K562 (cell line): ENCODE measurements around the gene VARS1. TPM values are rescaled to one million over a fixed set of nuclear protein-coding genes. Genes with fewer than 3 reads are reported as not detected.

Experiments
- BHLHE40 ChIP-seq: IDR thresholded peaks from 2 replicates; pipeline ENCODE4 v1.6.1; 2011; ENCODE audit warnings: low read length, improper control_type of control experiment
- CAMTA2 ChIP-seq: fragments of 250-450 bp; sonication (Bioruptor Pico); conservative IDR thresholded peaks from 2 replicates; pipeline ENCODE4 v1.5.1; 2022
- CBX3 ChIP-seq, 2 experiments: IDR thresholded peaks; 1 replicate in 1 of 2; 2 replicates in 1 of 2; pipeline ENCODE4 v1.6.1; 2012; ENCODE audit warnings: inconsistent platforms in 2 of 2, low read length in 2 of 2, borderline replicate concordance in 1 of 2, control low read depth in 1 of 2
- HMGXB4 ChIP-seq: sonication (generic); formaldehyde crosslinking; IDR thresholded peaks from 2 replicates; pipeline ENCODE4 v1.8.1; 2023; ENCODE audit warnings: mild to moderate bottlenecking, missing genetic modification reagents
- MEF2D ChIP-seq: conservative IDR thresholded peaks from 2 replicates; pipeline ENCODE4 v1.6.1; 2016; ENCODE audit warnings: low read depth, missing genetic modification characterization, missing compliant biosample characterization
- NUFIP1 ChIP-seq: fragments of 450-650 bp; IDR thresholded peaks from 2 replicates; pipeline ENCODE4 v1.6.1; 2018; ENCODE audit not compliant: partially characterized antibody
- PCBP2 ChIP-seq: fragments of 200-400 bp; formaldehyde crosslinking; IDR thresholded peaks from 2 replicates; pipeline ENCODE4 v1.6.1; 2018; ENCODE audit warnings: low read length, low read depth, mild to moderate bottlenecking, moderate library complexity; ENCODE audit not compliant: poor library complexity, severe bottlenecking
- POLR2AphosphoS5 ChIP-seq: IDR thresholded peaks from 2 replicates; pipeline ENCODE4 v1.6.1; 2011; ENCODE audit warnings: mild to moderate bottlenecking, low read depth, low read length, moderate library complexity; ENCODE audit not compliant: control insufficient read depth, insufficient read depth
- PRPF4 ChIP-seq: fragments of 200-400 bp; formaldehyde crosslinking; IDR thresholded peaks from one replicate; pipeline ENCODE4 v1.6.1; 2017; ENCODE audit warnings: low read length, low read depth, mild to moderate bottlenecking; ENCODE audit not compliant: insufficient read depth, poor library complexity, severe bottlenecking
- RAD21 ChIP-seq, 2 experiments: fragments of 250-450 bp in 1 of 2; fragments of 450-650 bp in 1 of 2; sonication (Bioruptor Pico) in 1 of 2; formaldehyde crosslinking in 1 of 2; IDR thresholded peaks in 1 of 2; conservative IDR thresholded peaks in 1 of 2; 2 replicates each; pipeline versions ENCODE4 v1.4.0 to v1.8.0; 2020 to 2022; ENCODE audit warnings: mild to moderate bottlenecking in 2 of 2, moderate library complexity in 1 of 2
- RAD51 ChIP-seq: fragments of 450-650 bp; IDR thresholded peaks from 2 replicates; pipeline ENCODE4 v1.7.1; 2016; ENCODE audit warnings: low read depth, mild to moderate bottlenecking, borderline replicate concordance
- SRF ChIP-seq, 2 experiments: fragments of 250-450, 450-650 bp in 1 of 2; sonication (Bioruptor Pico) in 1 of 2; sonication (generic) in 1 of 2; formaldehyde crosslinking; IDR thresholded peaks; 2 replicates each; pipeline versions ENCODE4 v1.5.0 to v1.5.1; 2020 to 2022; ENCODE audit warnings: mild to moderate bottlenecking in 1 of 2, missing genetic modification reagents in 1 of 2
- TAL1 ChIP-seq: fragments of 450-650 bp; IDR thresholded peaks from 2 replicates; pipeline ENCODE4 v1.6.1; 2016; ENCODE audit warnings: mild to moderate bottlenecking
- THRAP3 ChIP-seq: fragments of 450-650 bp; IDR thresholded peaks from 2 replicates; pipeline ENCODE4 v1.6.1; 2016; ENCODE audit warnings: mild to moderate bottlenecking, inconsistent platforms, borderline replicate concordance
- ZC3H4 ChIP-seq: sonication (generic); formaldehyde crosslinking; IDR thresholded peaks from 2 replicates; pipeline ENCODE4 v1.9.0; 2021; ENCODE audit warnings: missing genetic modification reagents, borderline replicate concordance
- ZFPM2 ChIP-seq: fragments of 250-450 bp; sonication (Bioruptor Pico); IDR thresholded peaks from 2 replicates; pipeline ENCODE4 v1.5.1; 2022; ENCODE audit warnings: mild to moderate bottlenecking
- ZNF143 ChIP-seq: sonication (generic); formaldehyde crosslinking; IDR thresholded peaks from 2 replicates; pipeline ENCODE4 v1.9.0; 2022; ENCODE audit warnings: mild to moderate bottlenecking, missing genetic modification reagents
- ZNF3 ChIP-seq: fragments of 250-450 bp; sonication (Bioruptor Pico); IDR thresholded peaks from 2 replicates; pipeline ENCODE4 v1.5.0; 2021; ENCODE audit warnings: mild to moderate bottlenecking, moderate library complexity
- ZNF408 ChIP-seq: fragments of 250-450 bp; sonication (Bioruptor Pico); IDR thresholded peaks from 2 replicates; pipeline ENCODE4 v1.4.0; 2020; ENCODE audit warnings: low read depth, mild to moderate bottlenecking, moderate library complexity
- ZNF717 ChIP-seq: fragments of 250-450 bp; sonication (Bioruptor Pico); IDR thresholded peaks from 2 replicates; pipeline ENCODE4 v1.5.0; 2021
- ZNF764 ChIP-seq: fragments of 250-450 bp; sonication (Bioruptor Pico); IDR thresholded peaks from 2 replicates; pipeline ENCODE4 v1.4.0; 2020; ENCODE audit warnings: low read depth, mild to moderate bottlenecking, moderate library complexity
- ZSCAN32 ChIP-seq: fragments of 450-650 bp; formaldehyde crosslinking; IDR thresholded peaks from 2 replicates; pipeline ENCODE4 v1.4.0; 2020; ENCODE audit warnings: mild to moderate bottlenecking, moderate library complexity
- polyA plus RNA-seq, 8 experiments: library from polyadenylated mRNA; depleted of rRNA in 4 of 8; stranded (reverse) in 5 of 8; unstranded in 3 of 8; fragments of >200 nt; fragmentation: Nextera tagmentation in 2 of 8; fragmentation: Illumina TruSeq in 1 of 8; extraction: Ambion mirVana in 2 of 8; extraction: Trizol in 1 of 8; gene quantifications; 2 replicates each; pipeline versions ENCODE4 v1.2.1 to v1.2.3, GENCODE V29; 2011 to 2014; ENCODE audit warnings: inconsistent platforms in 1 of 8, missing spikeins in 1 of 8
- total RNA-seq, 7 experiments: library from RNA; depleted of rRNA in 6 of 7; stranded (reverse); fragments of >200 nt in 6 of 7; fragmentation: Illumina TruSeq in 2 of 7; extraction: Trizol in 2 of 7; gene quantifications; 2 replicates each; pipeline versions ENCODE4 v1.2.1 to v1.2.3, GENCODE V29; 2011 to 2021; ENCODE audit warnings: low replicate concordance in 1 of 7
- TF ChIP-seq, protein P1 (sequence below): fragments of 450-650 bp; formaldehyde crosslinking; IDR thresholded peaks from 2 replicates; pipeline ENCODE4 v1.4.0; 2022; ENCODE audit warnings: missing genetic modification characterization
- TF ChIP-seq, protein P2 (sequence below): sonication (generic); formaldehyde crosslinking; IDR thresholded peaks from 2 replicates; pipeline ENCODE4 v1.8.1; 2023; ENCODE audit warnings: mild to moderate bottlenecking, missing genetic modification reagents

The VARS1 gene
- total and polyA plus RNA-seq, 9 of the 15 experiments (the other 6 are each of a cell fraction or from before 2014, with no cell fraction given) = 2.9 to 488 (median 130) TPM

DNA sequence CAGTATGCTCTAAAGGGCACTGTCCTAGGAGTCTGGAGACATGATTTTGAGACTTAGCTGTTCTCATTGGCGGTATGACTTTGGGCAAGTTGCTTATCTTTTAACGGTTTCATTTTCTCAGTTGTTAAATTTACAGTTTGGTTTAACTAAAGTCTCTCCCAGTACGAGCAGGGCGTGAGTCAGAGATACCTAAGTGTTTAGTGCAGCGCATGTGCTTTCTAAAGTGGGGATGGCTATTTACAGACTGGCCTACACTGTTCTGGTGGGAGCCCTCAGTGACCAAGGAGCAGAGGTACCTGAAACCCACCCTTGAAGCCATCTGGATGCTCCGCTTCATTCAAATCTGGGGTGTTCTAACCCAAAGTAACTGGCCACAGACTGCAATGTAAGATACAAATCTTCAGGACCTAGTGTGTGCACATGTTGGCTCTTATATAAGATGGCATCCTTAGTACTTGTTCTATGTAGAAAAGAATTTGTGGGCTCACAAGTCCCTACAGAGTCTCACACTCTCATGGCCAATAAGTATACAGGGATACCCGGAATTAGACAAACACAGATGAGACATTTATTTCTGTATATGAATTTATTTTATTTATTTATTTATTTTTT lies 45.0 kb downstream of the VARS1 start (continued):
- TF ChIP-seq, protein P1, sequence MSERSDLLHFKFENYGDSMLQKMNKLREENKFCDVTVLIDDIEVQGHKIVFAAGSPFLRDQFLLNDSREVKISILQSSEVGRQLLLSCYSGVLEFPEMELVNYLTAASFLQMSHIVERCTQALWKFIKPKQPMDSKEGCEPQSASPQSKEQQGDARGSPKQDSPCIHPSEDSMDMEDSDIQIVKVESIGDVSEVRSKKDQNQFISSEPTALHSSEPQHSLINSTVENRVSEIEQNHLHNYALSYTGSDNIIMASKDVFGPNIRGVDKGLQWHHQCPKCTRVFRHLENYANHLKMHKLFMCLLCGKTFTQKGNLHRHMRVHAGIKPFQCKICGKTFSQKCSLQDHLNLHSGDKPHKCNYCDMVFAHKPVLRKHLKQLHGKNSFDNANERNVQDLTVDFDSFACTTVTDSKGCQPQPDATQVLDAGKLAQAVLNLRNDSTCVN (CRISPR knock-in tag) = no peak
- TF ChIP-seq HMGXB4 (CRISPR knock-in tag) = no peak
- TF ChIP-seq ZNF3 (CRISPR knock-in tag) = no peak
- TF ChIP-seq ZFPM2 = no peak
- TF ChIP-seq CAMTA2 (CRISPR knock-in tag) = no peak
- no peak for TF ChIP-seq ZNF408 (CRISPR knock-in tag)
- no peak for TF ChIP-seq PCBP2
- TF ChIP-seq, protein P2, sequence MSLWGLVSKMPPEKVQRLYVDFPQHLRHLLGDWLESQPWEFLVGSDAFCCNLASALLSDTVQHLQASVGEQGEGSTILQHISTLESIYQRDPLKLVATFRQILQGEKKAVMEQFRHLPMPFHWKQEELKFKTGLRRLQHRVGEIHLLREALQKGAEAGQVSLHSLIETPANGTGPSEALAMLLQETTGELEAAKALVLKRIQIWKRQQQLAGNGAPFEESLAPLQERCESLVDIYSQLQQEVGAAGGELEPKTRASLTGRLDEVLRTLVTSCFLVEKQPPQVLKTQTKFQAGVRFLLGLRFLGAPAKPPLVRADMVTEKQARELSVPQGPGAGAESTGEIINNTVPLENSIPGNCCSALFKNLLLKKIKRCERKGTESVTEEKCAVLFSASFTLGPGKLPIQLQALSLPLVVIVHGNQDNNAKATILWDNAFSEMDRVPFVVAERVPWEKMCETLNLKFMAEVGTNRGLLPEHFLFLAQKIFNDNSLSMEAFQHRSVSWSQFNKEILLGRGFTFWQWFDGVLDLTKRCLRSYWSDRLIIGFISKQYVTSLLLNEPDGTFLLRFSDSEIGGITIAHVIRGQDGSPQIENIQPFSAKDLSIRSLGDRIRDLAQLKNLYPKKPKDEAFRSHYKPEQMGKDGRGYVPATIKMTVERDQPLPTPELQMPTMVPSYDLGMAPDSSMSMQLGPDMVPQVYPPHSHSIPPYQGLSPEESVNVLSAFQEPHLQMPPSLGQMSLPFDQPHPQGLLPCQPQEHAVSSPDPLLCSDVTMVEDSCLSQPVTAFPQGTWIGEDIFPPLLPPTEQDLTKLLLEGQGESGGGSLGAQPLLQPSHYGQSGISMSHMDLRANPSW (CRISPR knock-in tag) = no peak
- TF ChIP-seq RAD21 (CRISPR knock-in tag; conservative IDR thresholded peaks at IDR 0.05 in 1 of 2, IDR thresholded peaks at IDR 0.05 in 1 of 2) = no peak
- no peak for TF ChIP-seq PRPF4
- TF ChIP-seq ZNF717 (CRISPR knock-in tag) = no peak
- TF ChIP-seq TAL1 = no peak
- TF ChIP-seq THRAP3 = no peak
- no peak for TF ChIP-seq RAD51
- TF ChIP-seq ZNF143 = no peak
- no peak for TF ChIP-seq CBX3 (IDR thresholded peaks at IDR 0.05; ENCODE audit: borderline replicate concordance in 1 of 2, low read length in 2 of 2)
- TF ChIP-seq ZC3H4 (CRISPR knock-in tag) = no peak
- no peak for TF ChIP-seq BHLHE40
- 0 out of 4 replicates have a peak, but pooled peaks of 1 of the 2 experiments have one; percentile 16 for TF ChIP-seq SRF (CRISPR knock-in tag; IDR thresholded peaks at IDR 0.05)
- TF ChIP-seq MEF2D (tag) = no peak
- TF ChIP-seq NUFIP1 = no peak
- TF ChIP-seq ZNF764 (CRISPR knock-in tag) = no peak
- TF ChIP-seq POLR2AphosphoS5 = no peak
- no peak for TF ChIP-seq ZSCAN32 (CRISPR knock-in tag)
